HepG2 (cell line): ENCODE results near the gene ATP5MC2. TPM values are rescaled to one million over a fixed set of nuclear protein-coding genes. Genes with fewer than 3 reads are reported as not detected.

ENCODE experiments used
- ATAC-seq: fragments of 200-7000 bp; cut with Tn5 transposase; 3 replicates; pipeline ENCODE4 v1.9.1; 2020; ENCODE audit warnings: mild to moderate bottlenecking, moderate library complexity
- BruUV-seq: library from RNA; stranded (reverse); fragments of 400-500 nt; replicated peaks from 2 replicates; lab custom pipeline; 2021; lab: Mats Ljungman, UMichigan
- CTCF ChIA-PET: fragments of 300-600 bp; formaldehyde crosslinking; extraction: SDS; loops from one replicate; lab custom pipeline; 2021; ENCODE audit warnings: low total read pairs, inconsistent platforms, low intra/inter-chr PET ratio; lab: Yijun Ruan, JAX
- POLR2A ChIA-PET: fragments of 350-600 bp; sonication (Branson Sonifier 250); formaldehyde crosslinking; loops from one replicate; lab custom pipeline; 2020; ENCODE audit warnings: antibody characterized with exemption, inconsistent platforms; lab: Yijun Ruan, JAX
- DNase-seq: peaks from one replicate; pipeline ENCODE4 v3.0.0-alpha.2; 2015; ENCODE audit warnings: low spot score
- FAIRE-seq: peaks from 3 replicates; lab custom pipeline; 2011; peaks lifted over from hg19 to GRCh38; lab: Jason Lieb, UNC
- H2AFZ ChIP-seq: one replicate; pipeline ENCODE4 v1.6.1; 2011; ENCODE audit warnings: low read length, inconsistent platforms
- H3K27ac ChIP-seq: fragments of 300-600 bp; 3 replicates; pipeline ENCODE4 v1.8.0; 2011; ENCODE audit warnings: mixed run types, mild to moderate bottlenecking, mixed read lengths, low read length, inconsistent platforms; ENCODE audit not compliant: insufficient read depth; ENCODE audit errors: extremely low read length
- H3K27me3 ChIP-seq, 2 experiments: fragments of 200-600 bp in 1 of 2; 2 replicates in 1 of 2; 3 replicates in 1 of 2; pipeline versions ENCODE4 v1.6.0 to v1.8.0; 2011; ENCODE audit warnings: low read length in 2 of 2, mild to moderate bottlenecking in 2 of 2, moderate library complexity in 2 of 2, inconsistent platforms in 1 of 2; ENCODE audit not compliant: insufficient read depth in 2 of 2, control insufficient read depth in 1 of 2
- H3K36me3 ChIP-seq, 2 experiments: fragments of 200-600 bp in 1 of 2; replicated peaks in 1 of 2; 2 replicates in 1 of 2; 3 replicates in 1 of 2; pipeline versions ENCODE4 v1.5.1 to v1.8.0; 2011; ENCODE audit warnings: low read length in 2 of 2, inconsistent platforms in 1 of 2; ENCODE audit not compliant: insufficient read depth in 2 of 2, control insufficient read depth in 1 of 2
- H3K4me1 ChIP-seq: 2 replicates; pipeline ENCODE4 v1.5.1; 2012; ENCODE audit warnings: low read length, inconsistent platforms; ENCODE audit not compliant: insufficient read depth
- H3K4me2 ChIP-seq: 2 replicates; pipeline ENCODE4 v1.6.0; 2011; ENCODE audit warnings: low read depth, low read length, inconsistent platforms
- H3K4me3 ChIP-seq, 3 experiments: fragments of 200-600 bp in 1 of 3; sonication (generic), shearing (Covaris generic) in 1 of 3; replicated peaks in 1 of 3; 2 replicates each; pipeline ENCODE4 v1.5.1; 2011 to 2016; ENCODE audit warnings: low read length in 3 of 3, inconsistent platforms in 2 of 3, low read depth in 2 of 3, mild to moderate bottlenecking in 2 of 3, control low read depth in 1 of 3, mixed read lengths in 1 of 3; ENCODE audit not compliant: insufficient read depth in 1 of 3
- H3K79me2 ChIP-seq: one replicate; pipeline ENCODE4 v1.6.1; 2011; ENCODE audit warnings: low read length, inconsistent platforms; ENCODE audit not compliant: insufficient read depth
- H3K9ac ChIP-seq: 2 replicates; pipeline ENCODE4 v1.6.0; 2011; ENCODE audit warnings: mild to moderate bottlenecking, low read depth, low read length, inconsistent platforms; ENCODE audit not compliant: insufficient read depth
- H3K9me3 ChIP-seq: 2 replicates; pipeline ENCODE4 v1.5.1; 2012; ENCODE audit warnings: mild to moderate bottlenecking, low read length
- H4K20me1 ChIP-seq: 2 replicates; pipeline ENCODE4 v1.6.0; 2011; ENCODE audit warnings: inconsistent platforms, mild to moderate bottlenecking, low read length, moderate library complexity; ENCODE audit not compliant: insufficient read depth
- BCL6 ChIP-seq: IDR thresholded peaks from 2 replicates; pipeline ENCODE4 v1.6.1; 2016; ENCODE audit warnings: missing genetic modification reagents, missing compliant biosample characterization
- EP300 ChIP-seq, 3 experiments: sonication (generic) in 1 of 3; formaldehyde crosslinking in 1 of 3; IDR thresholded peaks; 2 replicates each; pipeline versions ENCODE4 v1.5.1 to v1.6.1; 2011 to 2020; ENCODE audit warnings: low read depth in 2 of 3, low read length in 2 of 3, borderline replicate concordance in 1 of 3, improper control_type of control experiment in 1 of 3, mild to moderate bottlenecking in 1 of 3, missing genetic modification reagents in 1 of 3, moderate library complexity in 1 of 3
- NR2C2 ChIP-seq: sonication (generic); formaldehyde crosslinking; IDR thresholded peaks from 2 replicates; pipeline ENCODE4 v1.4.0; 2020; ENCODE audit warnings: missing genetic modification reagents, mild to moderate bottlenecking, moderate library complexity, borderline replicate concordance
- PHF21A ChIP-seq: sonication (generic); formaldehyde crosslinking; IDR thresholded peaks from 2 replicates; pipeline ENCODE4 v1.5.0; 2020; ENCODE audit warnings: mild to moderate bottlenecking, missing genetic modification reagents
- RBM39 ChIP-seq: fragments of 200-400 bp; formaldehyde crosslinking; IDR thresholded peaks from one replicate; pipeline ENCODE4 v1.6.1; 2018; ENCODE audit warnings: antibody characterized with exemption, mild to moderate bottlenecking, low read depth, low read length; ENCODE audit not compliant: poor library complexity, severe bottlenecking
- TMF1 ChIP-seq: sonication (generic); formaldehyde crosslinking; IDR thresholded peaks from 2 replicates; pipeline ENCODE4 v1.8.1; 2022; ENCODE audit warnings: low read depth, missing genetic modification reagents
- ZMAT3 ChIP-seq: sonication (generic); formaldehyde crosslinking; conservative IDR thresholded peaks from 2 replicates; pipeline ENCODE4 v1.7.0; 2021; ENCODE audit warnings: missing genetic modification reagents
- ZNF550 ChIP-seq: sonication (generic); formaldehyde crosslinking; IDR thresholded peaks from 2 replicates; pipeline ENCODE4 v1.4.0; 2020; ENCODE audit warnings: mild to moderate bottlenecking, missing genetic modification reagents, borderline replicate concordance
- ZNF576 ChIP-seq: sonication (generic); formaldehyde crosslinking; IDR thresholded peaks from 2 replicates; pipeline ENCODE4 v1.4.0; 2020; ENCODE audit warnings: mild to moderate bottlenecking, missing genetic modification reagents
- ZNF777 ChIP-seq: sonication (generic); formaldehyde crosslinking; IDR thresholded peaks from 2 replicates; pipeline ENCODE4 v1.4.0; 2020; ENCODE audit warnings: missing genetic modification reagents
- WGBS: methylation state at CpG from one replicate; pipeline ENCODE4 v1.1.6; 2017; ENCODE audit warnings: low lambda C conversion rate; 5-methylcytosine and 5-hydroxymethylcytosine counted together
- in situ Hi-C: cut with HindIII; loops from 2 replicates; pipeline ENCODE4 v1.10.0; 2017; ENCODE audit warnings: low pct_unique_long_range_greater_than_20kb; ENCODE audit not compliant: extremely low pct_ligation_motif_present
- intact Hi-C: fragments of 100-400 bp; cut with micrococcal nuclease; formaldehyde crosslinking; loops from one replicate; pipeline ENCODE4 v1.10.0; 2022; ENCODE audit not compliant: unreplicated experiment
- polyA plus RNA-seq, 8 experiments: library from polyadenylated mRNA; depleted of rRNA in 3 of 8; stranded (reverse) in 7 of 8; unstranded in 1 of 8; fragments of >200 nt; fragmentation: Illumina TruSeq in 4 of 8; extraction: Trizol in 4 of 8; gene quantifications; 2 replicates each; pipeline versions ENCODE4 v1.2.1 to v1.2.3, GENCODE V29; 2011 to 2016; ENCODE audit warnings: low read depth in 4 of 8, missing spikeins in 1 of 8, mixed read lengths in 1 of 8; ENCODE audit not compliant: insufficient read depth in 1 of 8
- total RNA-seq, 5 experiments: library from RNA; depleted of rRNA; stranded (reverse); fragments of >200 nt; fragmentation: Illumina TruSeq; extraction: Trizol; gene quantifications; 2 replicates each; pipeline ENCODE4 v1.2.3, GENCODE V29; 2016; ENCODE audit warnings: low read depth in 1 of 5

Gene ATP5MC2
- total and polyA plus RNA-seq, 2 of the 13 experiments (the other 11 are each of a cell fraction or from before 2014, with no cell fraction given) = 230 to 257 TPM

- TF ChIP-seq ZNF576 (CRISPR knock-in tag) (no peak), EP300 (IDR thresholded peaks at IDR 0.05; ENCODE audit: low read depth in 2 of 2, low read length in 2 of 2) (no peak), EP300 (CRISPR knock-in tag; IDR thresholded peaks at IDR 0.05; ENCODE audit: borderline replicate concordance) (no peak), ZNF777 (CRISPR knock-in tag) (no peak), PHF21A (CRISPR knock-in tag) (no peak), NR2C2 (CRISPR knock-in tag) (no peak), ZMAT3 (CRISPR knock-in tag) (no peak), ZNF550 (no peak), RBM39 (no peak)
Observed at GRCh38 chr12:53709671-53710070, 33.8 kb upstream of the ATP5MC2 start (continued).

GRCh38 chr12:53706080-53706479, 30.2 kb upstream of the ATP5MC2 start:
- Histone ChIP-seq H3K9me3 (no peaks in the 10 kb centered on the region), H3K4me1 (no peaks in the 10 kb centered on the region), H3K9ac (no peak overlapping the region), H3K4me2 (no peak overlapping the region), H4K20me1 (no peaks in the 10 kb centered on the region), H3K27ac (no peak overlapping the region), H3K36me3 (no peaks in the 10 kb centered on the region), H3K27me3 (peaks cover 4 to 37% of the 10 kb centered on the region in 2 experiments), H3K79me2 (no peaks in the 10 kb centered on the region), H2AFZ (no peak overlapping the region), H3K4me3 (no peak overlapping the region)
- no TSS peak for BruUV-seq
- WGBS = 0% methylated on average over 1 of the region's 1 CpG
- ChIA-PET CTCF (interaction anchor here (12.4 kb wide), 1 partner anchor 39 kb away, joined by 216 read pairs; no protein-coding TSS in a partner anchor), POLR2A (no interaction called here)
- no peak for FAIRE-seq
- TF ChIP-seq BCL6 (CRISPR knock-in tag) (0 out of 2 replicates have a peak, but pooled peaks have one; percentile 10), TMF1 (no peak)
- DNase-seq = no peak
- intact Hi-C loops = no loop called here
- ATAC-seq = no peak
- in situ Hi-C loops = no loop called here
